ENCODE data around the gene R3HCC1L.

R3HCC1L gene

GRCh38 chr10:98235846-98236245, 101.4 kb downstream of the R3HCC1L start:
- no peak for DNase-seq (ENCODE audit: low spot score)

- no peak for DNase-seq (ENCODE audit: low spot score)
Measured at GRCh38 chr10:98236862-98237261, 102.4 kb downstream of the R3HCC1L start.

GRCh38 chr10:98238391-98238790, 103.9 kb downstream of the R3HCC1L start:
- DNase-seq (ENCODE audit: low spot score) = no peak

GRCh38 chr10:98240524-98240923, 106.1 kb downstream of the R3HCC1L start:
- DNase-seq (ENCODE audit: low spot score) = no peak

GRCh38 chr10:98242823-98243222, 108.4 kb downstream of the R3HCC1L start:
- DNase-seq (ENCODE audit: low spot score) = no peak

GRCh38 chr10:98244141-98244540, 109.7 kb downstream of the R3HCC1L start:
- DNase-seq (ENCODE audit: low spot score) = no peak

- DNase-seq (ENCODE audit: low spot score) = no peak
Measured at GRCh38 chr10:98244586-98244985, 110.1 kb downstream of the R3HCC1L start.

GRCh38 chr10:98246911-98247805, 112.7 kb downstream of the R3HCC1L start:
- no peak for DNase-seq (ENCODE audit: low spot score)

- DNase-seq (ENCODE audit: low spot score) = no peak
Measured at GRCh38 chr10:98248018-98248417, 113.6 kb downstream of the R3HCC1L start.

- DNase-seq (ENCODE audit: low spot score) = no peak
Measured at GRCh38 chr10:98249134-98249533, 114.7 kb downstream of the R3HCC1L start.

GRCh38 chr10:98251399-98251798, 116.9 kb downstream of the R3HCC1L start:
- no peak for DNase-seq (ENCODE audit: low spot score)

- DNase-seq (ENCODE audit: low spot score) = no peak
Measured at GRCh38 chr10:98252464-98252863, 118.0 kb downstream of the R3HCC1L start.

- no peak for DNase-seq (ENCODE audit: low spot score)
Measured at GRCh38 chr10:98253499-98253898, 119.0 kb downstream of the R3HCC1L start.

GRCh38 chr10:98254234-98254974, 119.9 kb downstream of the R3HCC1L start:
- no peak for DNase-seq (ENCODE audit: low spot score)

GRCh38 chr10:98255146-98255877, 120.9 kb downstream of the R3HCC1L start:
- DNase-seq (ENCODE audit: low spot score) = no peak

- no peak for DNase-seq (ENCODE audit: low spot score)
Measured at GRCh38 chr10:98256692-98257091, 122.2 kb downstream of the R3HCC1L start.

- DNase-seq (ENCODE audit: low spot score) = no peak
Measured at GRCh38 chr10:98257198-98257597, 122.7 kb downstream of the R3HCC1L start.

- no peak for DNase-seq (ENCODE audit: low spot score)
Measured at GRCh38 chr10:98257961-98258360, 123.5 kb downstream of the R3HCC1L start.

- DNase-seq (ENCODE audit: low spot score) = no peak
Measured at GRCh38 chr10:98258683-98259454, 124.4 kb downstream of the R3HCC1L start.

- DNase-seq (ENCODE audit: low spot score) = no peak
Measured at GRCh38 chr10:98259606-98260315, 125.3 kb downstream of the R3HCC1L start.

GRCh38 chr10:98260350-98260749, 125.9 kb downstream of the R3HCC1L start:
- no peak for DNase-seq (ENCODE audit: low spot score)

Data from activated CD4-positive, alpha-beta T cell treated with anti-CD3 and anti-CD28 coated beads, Interleukin-2, Interleukin-4, amounts not matched to agents 100 ng/mL and 50 ng/mL, durations not matched to agents 16 hours and 8 hours (primary cell).